ENCODE data around the gene PRKCE.

PRKCE gene

DNA sequence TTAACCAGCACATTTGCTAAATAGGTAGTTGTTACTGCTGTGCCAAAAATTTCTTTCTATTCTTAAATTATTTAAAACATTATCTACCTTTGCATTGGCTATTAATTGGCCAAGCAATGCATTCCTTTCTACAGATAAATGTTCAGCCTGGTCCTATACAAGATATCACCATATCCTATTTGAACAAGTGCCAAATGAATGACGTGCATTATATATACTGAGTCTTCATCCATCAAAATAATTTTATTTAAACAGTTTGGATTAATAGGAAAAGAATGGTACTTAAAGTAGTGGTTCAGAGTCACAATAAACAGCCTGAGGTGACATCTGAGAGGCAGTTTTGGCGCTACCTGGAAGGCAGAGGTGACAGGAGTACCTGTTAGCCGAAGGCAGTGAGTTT, 415.6 kb downstream of the PRKCE start:
- DNase-seq (ENCODE audit: low spot score), result no peak
- TF ChIP-seq, protein P1, sequence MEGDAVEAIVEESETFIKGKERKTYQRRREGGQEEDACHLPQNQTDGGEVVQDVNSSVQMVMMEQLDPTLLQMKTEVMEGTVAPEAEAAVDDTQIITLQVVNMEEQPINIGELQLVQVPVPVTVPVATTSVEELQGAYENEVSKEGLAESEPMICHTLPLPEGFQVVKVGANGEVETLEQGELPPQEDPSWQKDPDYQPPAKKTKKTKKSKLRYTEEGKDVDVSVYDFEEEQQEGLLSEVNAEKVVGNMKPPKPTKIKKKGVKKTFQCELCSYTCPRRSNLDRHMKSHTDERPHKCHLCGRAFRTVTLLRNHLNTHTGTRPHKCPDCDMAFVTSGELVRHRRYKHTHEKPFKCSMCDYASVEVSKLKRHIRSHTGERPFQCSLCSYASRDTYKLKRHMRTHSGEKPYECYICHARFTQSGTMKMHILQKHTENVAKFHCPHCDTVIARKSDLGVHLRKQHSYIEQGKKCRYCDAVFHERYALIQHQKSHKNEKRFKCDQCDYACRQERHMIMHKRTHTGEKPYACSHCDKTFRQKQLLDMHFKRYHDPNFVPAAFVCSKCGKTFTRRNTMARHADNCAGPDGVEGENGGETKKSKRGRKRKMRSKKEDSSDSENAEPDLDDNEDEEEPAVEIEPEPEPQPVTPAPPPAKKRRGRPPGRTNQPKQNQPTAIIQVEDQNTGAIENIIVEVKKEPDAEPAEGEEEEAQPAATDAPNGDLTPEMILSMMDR (IDR thresholded peaks at IDR 0.05; ENCODE audit: borderline replicate concordance, control extremely low read depth, extremely low read depth, insufficient read depth, missing control alignments), result no peak
- in situ Hi-C loops (cut with MboI; ENCODE audit: low sequenced_read_pairs, unreplicated experiment), result no loop called here

DNA sequence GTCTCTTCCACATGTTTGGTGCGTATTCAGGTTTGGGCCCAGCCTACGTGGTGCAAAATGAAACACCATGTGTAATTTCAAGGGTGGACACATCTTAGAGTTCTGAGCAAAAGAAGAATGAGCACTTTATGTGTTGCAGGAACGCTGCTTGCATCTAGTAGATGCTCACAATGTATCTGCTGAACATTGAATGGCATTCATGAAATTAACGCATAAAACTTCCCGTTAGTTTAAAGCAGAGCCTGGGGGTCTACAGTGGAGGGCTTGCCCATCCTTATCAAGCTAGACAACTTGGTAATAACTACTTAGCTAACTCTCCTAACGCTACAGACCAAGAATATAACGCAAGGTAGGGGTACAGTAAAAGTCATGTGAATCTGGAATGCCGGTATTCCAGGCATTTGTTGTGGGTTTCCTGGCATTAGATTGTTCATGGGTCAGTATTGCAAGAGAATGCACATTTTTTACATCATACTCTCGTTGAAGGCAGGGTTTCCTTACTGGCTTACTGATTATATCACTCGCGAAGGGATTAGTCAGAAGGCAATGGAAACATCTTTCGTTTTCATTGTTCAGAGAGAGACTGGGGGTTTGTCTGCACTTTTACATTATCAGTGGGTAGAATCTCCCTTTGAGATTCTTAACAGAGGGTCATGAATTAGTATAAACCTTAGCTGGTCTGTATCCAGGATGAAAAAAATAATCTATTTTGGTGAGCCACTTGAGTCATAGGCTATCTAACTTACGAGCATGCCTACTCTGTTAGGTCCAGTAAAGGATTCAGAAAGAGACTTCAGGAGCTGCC, 416.2 kb downstream of the PRKCE start:
- TF ChIP-seq, protein P1 (IDR thresholded peaks at IDR 0.05; ENCODE audit: borderline replicate concordance, control extremely low read depth, extremely low read depth, insufficient read depth, missing control alignments), result no peak
- in situ Hi-C loops (cut with MboI; ENCODE audit: low sequenced_read_pairs, unreplicated experiment), result no loop called here
- no peak for DNase-seq (ENCODE audit: low spot score)

DNA sequence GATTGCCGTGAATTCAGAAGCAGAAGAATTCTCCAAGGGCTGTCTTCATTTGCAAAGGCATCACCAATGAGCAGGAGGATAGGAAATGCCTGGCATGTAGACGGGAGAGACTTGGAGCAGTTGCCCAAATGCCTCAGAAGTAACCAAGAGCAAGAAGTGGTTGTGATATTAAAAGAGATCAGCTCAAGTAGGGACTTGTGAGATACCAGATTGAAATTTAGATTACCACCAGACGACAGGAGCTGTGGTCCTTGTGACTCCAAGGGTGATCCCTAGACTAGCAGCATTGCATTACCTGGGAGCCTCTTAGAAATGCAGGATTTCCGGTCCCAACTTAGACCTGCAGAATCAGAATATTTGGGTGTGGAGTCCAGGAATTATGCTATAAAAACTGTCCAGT, 417.2 kb downstream of the PRKCE start:
- in situ Hi-C loops (cut with MboI; ENCODE audit: low sequenced_read_pairs, unreplicated experiment), result no loop called here
- TF ChIP-seq, protein P1 (IDR thresholded peaks at IDR 0.05; ENCODE audit: borderline replicate concordance, control extremely low read depth, extremely low read depth, insufficient read depth, missing control alignments), result no peak
- DNase-seq (ENCODE audit: low spot score), result no peak

DNA sequence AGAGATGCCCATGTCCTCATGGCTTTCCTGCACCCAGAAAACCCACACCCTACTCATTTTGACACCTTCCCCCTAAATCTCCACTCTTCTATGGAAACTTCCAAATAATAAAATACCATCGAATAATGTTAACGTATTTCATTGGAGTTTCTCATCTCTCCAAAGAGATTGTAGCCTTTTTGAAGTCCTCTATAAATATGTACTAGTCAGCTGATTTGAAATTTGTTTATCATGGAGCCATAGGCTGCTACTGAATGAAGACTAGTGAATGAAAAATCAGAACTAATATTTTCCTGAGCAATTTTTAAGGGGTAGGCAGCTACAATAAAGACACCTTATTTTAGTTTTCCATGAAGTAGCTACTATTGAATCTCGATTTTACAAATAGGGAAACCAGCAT, 419.6 kb downstream of the PRKCE start:
- in situ Hi-C loops (cut with MboI; ENCODE audit: low sequenced_read_pairs, unreplicated experiment), result no loop called here
- no peak for DNase-seq (ENCODE audit: low spot score)
- TF ChIP-seq, protein P1 (IDR thresholded peaks at IDR 0.05; ENCODE audit: borderline replicate concordance, control extremely low read depth, extremely low read depth, insufficient read depth, missing control alignments), result no peak

DNA sequence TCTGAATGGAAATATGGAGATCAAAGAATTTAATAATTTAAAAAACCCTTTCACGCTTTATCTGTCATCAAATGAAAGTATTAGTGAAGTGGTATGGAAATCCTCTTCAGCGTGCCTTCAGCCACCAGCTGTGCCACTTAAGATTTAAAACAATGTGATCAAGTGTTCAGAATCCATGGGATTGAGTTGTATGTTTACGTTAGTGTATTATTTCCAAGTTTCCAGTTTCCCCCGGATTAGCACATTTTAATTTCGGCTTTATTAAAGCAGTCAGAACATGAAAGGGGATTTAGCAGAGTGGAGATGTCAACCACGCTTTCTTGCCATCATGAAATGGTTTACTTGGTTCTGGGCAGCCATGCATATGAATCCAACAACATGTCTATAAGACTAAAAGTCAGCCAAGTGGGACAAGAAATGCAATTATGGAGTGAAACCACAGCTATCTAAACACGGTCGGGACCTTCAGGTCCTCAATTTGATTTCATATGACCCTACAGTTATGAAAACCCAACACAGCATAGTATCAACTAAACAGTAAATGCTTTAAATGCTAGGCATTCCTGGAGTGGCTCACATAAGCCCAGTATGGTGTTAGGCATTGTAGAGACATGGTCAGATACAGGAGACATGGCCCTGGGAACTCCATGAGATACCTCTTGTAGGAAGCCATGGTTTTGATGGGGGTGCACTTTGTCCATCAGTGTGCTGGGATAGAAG, 420.8 kb downstream of the PRKCE start:
- in situ Hi-C loops (cut with MboI; ENCODE audit: low sequenced_read_pairs, unreplicated experiment), result no loop called here
- DNase-seq (ENCODE audit: low spot score), result no peak
- TF ChIP-seq, protein P1 (IDR thresholded peaks at IDR 0.05; ENCODE audit: borderline replicate concordance, control extremely low read depth, extremely low read depth, insufficient read depth, missing control alignments), result no peak

DNA sequence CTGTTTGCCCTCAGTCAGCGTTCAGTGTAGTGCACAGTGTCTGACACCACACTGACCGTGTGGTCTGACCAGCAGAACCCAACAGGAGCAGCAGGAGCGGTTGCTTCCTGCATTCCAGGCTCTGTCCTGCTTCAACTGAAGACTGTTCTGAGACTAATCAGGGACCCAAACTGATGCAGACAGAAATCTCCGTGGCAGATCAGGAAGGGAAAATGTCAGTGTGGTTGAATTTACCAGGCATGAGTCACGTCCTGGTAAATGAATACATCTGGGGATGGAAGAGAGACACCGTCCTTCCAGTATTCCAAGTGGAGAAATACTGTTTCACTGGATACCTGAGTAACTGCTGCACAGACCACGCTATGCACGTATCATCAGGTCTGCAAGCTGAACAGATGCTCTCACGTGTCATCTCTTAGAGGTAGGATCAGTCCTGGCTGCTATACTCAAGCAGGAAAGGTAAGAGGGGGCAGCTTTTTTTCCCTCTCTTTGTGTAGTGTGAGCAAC, 422.1 kb downstream of the PRKCE start:
- TF ChIP-seq, protein P1 (IDR thresholded peaks at IDR 0.05; ENCODE audit: borderline replicate concordance, control extremely low read depth, extremely low read depth, insufficient read depth, missing control alignments), result no peak
- DNase-seq (ENCODE audit: low spot score), result no peak
- in situ Hi-C loops (cut with MboI; ENCODE audit: low sequenced_read_pairs, unreplicated experiment), result no loop called here
